ENCODE results near the gene MS4A18.

- TF ChIP-seq CTCF (IDR thresholded peaks at IDR 0.05) (no peak), POLR2AphosphoS5 (IDR thresholded peaks at IDR 0.05) (no peak)
Observed at GRCh38 chr11:60762851-60763691, 38.6 kb downstream of the MS4A18 start.
